GM21723 (cell line): ENCODE results near the gene RNF217.
A peak's percentile ranks its signal among the peaks of the same experiment; 100 is the strongest.

Experiments used
- ATAC-seq: cut with Tn5 transposase; IDR thresholded peaks from one replicate; pipeline ENCODE4 v1.9.1; 2021; ENCODE audit warnings: mild to moderate bottlenecking, moderate library complexity; ENCODE audit not compliant: unreplicated experiment

The RNF217 gene

DNA sequence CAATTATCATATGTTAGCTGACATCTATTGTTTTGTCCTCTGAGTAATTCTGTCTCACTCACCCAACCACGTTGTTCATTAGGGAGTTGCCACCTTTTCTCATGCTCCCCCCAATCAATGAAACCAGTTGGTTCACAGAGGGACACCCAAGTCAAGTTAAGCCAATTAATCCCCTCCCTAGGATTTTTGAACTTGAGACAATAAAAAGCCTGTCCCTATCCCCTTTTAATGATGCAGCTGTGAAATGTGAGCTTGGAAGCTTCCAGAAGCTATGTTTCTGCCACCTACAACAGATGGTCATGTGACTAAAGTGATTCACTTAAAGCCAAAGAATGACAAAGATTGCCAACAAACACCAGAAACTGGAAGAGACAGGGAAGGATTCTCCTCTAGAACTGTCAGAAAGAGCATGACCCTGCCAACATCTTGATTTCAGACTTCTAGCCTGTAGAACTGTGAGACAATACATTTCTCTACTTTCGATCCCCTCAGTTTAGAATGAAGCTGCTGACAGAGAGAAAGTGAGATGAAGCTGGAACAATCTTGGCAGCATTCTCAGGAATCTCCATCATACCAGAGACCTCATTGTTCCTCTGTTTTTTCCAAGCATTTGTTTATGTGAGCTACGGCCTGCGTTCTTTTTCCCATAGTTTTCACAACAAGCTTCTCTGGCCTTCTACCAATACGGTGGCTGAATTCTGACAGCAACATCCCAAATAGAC lies 133.5 kb downstream of the RNF217 start:
- no peak for ATAC-seq

DNA sequence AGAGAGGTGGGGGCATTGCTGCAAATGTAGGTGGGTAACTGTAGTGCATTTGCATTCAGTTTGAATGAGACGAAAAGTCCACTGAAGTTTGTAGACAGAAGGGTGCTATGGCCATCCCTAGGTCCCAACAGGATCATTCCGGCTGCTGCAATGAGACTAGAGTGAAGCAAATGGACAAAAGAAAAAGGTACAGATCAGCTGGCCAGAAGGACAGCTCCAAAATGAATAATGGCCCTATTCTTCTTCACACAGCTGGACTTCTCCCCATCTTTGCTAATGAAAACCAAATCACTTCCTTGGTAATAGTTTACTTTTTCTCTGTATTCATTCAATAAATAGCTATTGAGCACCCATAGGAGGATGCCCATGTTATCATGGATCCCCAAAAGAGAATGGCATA lies 134.9 kb downstream of the RNF217 start:
- ATAC-seq: no peak

DNA sequence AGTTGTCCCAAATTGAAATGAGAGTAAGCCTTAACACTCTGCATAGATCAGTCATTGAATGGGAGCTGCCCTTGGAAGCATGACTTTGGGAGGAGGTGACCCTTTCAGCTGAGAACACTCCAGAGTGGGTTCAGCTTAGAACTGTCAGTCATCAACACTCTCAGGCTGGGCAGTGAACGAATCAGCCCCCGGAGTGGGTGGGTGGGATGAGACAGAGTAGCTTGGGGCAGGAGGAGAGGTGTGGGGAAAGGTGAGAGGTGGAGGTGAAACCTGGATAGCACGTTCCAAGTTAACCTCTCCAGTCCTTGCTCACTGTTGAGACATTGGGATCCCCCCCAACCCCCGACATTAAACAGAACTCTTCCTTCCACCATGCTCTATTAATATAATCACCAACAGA lies 136.0 kb downstream of the RNF217 start:
- ATAC-seq: no peak

DNA sequence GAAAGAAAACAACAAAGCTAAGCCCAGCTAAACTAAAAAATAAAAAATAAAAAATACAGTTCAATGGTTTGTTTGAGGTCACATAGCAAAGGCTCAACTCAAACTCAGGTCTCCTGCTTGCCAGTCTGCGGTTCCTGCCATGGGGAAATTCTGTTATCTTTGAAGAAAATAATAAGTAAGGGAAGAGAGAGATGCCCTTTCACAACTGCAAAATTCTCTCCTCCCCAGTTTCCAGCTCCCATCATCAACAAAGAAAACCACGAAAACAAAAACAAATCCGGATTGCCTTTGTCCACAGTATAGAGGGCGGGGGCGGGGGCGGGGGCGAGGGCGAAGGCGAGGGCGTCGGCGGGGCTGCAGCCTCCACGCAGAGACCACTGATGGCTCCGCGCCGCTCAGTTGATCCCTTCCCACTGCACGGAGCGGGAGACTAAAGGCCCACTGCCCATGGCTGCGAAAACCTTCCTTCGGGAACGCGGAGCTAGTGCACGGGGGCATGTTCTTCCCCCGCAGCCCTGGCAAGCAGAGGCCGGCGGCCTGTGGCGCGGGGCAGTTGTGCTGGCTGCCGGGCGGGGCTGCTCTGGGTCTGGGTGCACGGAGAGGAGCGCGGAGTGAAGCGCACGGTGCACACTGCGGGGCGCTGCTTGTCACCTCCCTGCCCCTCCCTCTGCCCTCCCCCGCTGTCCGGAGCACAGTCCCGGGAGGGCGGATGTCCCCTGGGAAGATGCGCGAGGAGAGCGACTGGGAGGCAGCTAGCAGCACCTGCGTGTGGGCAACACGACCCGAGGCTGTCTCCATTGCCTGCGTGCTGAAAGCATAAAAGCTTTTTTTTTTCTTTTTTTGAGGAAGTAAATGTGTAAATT lies 137.2 kb downstream of the RNF217 start:
- no peak for ATAC-seq

DNA sequence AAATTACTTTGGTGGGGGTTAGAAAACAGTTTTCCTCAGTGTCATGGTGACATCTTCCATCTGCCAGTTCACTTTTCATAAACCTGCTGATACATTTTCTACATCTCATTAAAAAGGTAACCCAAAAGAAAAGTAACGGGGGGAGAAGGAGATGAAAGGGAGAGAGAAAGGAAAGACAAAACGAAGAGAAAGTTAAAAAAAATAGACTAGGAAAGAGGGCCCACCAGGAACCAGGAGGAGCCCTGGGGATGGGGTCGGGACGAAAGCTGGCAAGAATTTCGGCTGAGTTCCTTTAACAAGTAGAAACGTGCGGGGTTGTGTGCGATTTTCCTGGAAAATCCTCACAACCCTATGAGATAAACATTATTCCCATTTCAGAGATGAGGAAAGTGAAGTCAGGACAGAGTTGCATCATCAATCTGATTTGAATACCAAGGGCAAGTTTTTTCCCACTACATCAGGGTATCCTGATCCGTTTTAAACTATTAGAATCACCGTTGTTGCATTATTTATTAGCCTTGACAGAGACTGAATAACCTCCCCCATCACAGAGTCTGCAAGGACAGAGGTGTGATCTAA lies 137.9 kb downstream of the RNF217 start:
- ATAC-seq: no peak

DNA sequence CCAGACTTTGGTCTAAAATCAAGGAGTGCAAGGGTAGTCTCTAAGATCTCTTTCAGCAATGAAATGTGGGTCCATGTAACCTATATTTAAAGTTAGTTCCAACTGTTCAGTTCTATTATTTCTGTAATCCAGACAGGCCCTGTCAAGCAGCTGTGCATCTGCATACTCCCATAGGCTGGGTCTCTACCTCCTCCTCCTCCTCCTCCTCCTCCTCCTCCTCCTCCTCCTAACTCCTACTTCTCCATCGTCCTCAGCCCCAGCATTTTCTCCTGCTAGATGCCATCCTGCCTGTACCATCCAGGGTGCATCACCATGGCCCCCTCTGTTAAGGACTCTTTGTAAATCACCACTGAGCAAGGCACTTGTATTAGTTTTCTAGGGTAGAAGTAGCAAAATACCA lies 138.9 kb downstream of the RNF217 start:
- no peak for ATAC-seq

DNA sequence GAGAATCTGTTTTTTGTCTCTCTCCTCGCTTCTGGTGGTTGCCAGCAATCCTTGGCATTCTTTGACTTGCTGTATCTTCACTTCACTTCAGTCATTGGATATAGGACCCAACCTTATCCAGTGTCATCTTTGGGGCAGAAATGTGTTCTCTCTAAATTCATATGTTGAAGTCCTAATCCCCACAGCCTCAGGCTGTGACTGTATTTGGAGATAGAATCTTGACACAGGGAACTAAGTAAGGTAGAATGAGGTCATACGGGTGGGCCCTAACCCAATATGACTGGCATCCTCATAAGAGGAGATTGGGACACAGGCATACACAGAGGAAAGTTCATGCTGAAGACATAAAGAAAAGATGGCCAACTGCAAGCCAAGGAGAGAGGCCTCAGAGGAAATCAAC lies 139.4 kb downstream of the RNF217 start:
- no peak for ATAC-seq

DNA sequence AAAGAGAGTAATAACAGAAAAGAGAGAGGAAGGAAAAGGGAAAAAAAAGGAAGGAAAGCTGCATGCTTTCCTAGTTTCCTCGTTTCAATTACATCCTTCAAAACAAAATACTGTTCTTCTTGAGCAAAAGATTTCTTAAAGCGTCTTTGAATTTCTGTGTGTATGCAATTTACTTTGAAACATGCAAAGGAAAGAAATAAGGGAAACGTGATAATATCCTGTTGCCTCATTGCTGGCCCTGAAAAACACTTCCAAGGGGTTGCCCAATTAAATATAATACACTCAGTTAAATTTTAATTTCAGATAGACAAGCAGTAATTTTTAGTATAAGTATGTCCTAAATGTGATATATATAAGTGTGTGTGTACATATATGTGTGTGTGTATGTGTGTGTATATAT lies 140.2 kb downstream of the RNF217 start:
- no peak for ATAC-seq

DNA sequence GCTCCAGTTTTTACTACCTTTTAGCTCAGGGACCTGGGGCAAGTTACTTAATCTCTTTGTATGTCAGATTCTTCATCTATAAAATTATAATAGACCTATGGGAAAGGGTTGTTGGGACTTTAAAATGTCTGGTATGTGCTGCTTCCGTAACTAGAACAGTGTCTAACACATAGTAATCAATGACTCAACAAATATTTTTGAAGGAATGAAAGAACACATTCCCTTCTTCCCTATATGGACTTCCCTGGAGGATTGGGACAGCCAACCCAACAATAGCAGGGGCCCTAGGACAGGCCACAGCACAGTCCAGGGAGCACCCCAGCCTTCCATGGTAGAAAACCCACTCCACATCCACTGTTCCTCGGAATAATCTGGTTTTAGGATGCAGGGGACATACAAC lies 140.7 kb downstream of the RNF217 start:
- ATAC-seq: no peak

DNA sequence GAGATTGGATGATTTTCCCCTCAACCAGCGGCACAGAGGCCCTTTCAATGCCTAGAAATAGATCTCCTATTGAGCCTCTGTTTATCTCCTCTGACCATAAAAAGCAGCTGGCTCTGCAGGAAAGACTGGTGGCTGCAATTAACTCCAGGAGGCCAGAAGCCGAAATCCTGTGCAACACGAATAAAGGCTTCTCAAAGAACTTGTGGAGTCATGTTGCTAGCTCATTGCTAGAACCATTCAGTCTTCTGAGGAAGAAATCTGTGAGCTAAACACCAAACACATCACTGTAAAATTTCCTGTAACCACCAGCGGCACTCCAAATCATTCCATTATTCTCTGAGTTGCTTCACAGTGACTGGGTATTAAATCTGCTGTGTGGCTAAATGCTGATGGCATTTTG lies 142.2 kb downstream of the RNF217 start:
- no peak for ATAC-seq

DNA sequence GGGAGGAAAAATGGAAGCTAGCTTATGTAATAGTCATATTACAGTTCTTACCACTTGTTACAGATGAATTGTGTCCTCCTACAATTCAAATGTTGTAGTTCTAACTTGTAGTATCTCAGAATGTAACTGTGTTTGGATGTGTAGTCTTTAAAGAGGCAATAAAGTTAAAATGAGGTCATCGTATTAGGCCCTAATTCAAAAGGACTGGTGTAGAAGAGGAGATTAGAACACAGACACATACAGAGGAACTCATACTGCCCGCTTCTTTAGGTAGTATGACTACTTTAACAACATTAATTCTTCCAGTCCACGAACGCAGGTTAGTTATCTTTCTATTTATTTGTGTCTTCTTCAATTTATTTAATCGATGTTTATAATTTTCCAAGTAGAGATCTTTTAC lies 144.8 kb downstream of the RNF217 start:
- no peak for ATAC-seq

DNA sequence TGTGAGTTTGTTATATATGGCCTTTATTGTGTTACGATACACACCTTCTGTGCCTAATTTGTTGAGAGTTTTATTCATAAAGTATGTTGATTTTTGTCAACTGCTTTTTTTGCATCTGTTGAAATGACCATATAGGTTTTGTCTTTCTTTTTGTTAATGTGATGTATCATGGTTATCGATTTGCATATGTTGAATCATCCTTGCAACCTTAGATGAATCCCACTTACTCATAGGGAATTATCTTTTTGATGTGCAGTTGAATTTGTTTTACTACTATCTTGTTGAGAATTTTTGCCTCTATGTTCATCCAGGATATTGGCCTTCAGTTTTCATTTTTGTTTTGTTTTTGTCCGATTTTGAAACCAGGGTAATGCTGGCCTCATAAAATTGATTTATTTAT lies 145.7 kb downstream of the RNF217 start:
- no peak for ATAC-seq

DNA sequence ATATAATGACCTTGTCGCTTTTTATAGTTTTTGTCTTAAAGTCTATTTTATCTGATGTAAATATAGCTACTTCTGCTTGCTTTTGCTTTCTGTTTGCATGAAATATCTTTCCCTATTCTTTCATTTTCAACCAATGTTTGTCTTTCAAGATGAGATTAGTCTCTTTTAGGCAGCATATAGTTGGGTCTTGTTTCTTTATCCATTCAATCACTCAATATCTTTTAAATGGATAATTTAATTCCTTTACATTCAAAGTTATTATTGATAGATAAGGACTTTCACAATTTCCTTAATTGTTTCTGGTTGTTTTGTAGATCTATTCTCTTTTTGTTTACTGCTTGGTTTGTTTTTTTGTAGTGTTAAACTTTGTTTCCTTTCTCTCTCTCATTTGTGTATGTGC lies 147.8 kb downstream of the RNF217 start:
- no peak for ATAC-seq

DNA sequence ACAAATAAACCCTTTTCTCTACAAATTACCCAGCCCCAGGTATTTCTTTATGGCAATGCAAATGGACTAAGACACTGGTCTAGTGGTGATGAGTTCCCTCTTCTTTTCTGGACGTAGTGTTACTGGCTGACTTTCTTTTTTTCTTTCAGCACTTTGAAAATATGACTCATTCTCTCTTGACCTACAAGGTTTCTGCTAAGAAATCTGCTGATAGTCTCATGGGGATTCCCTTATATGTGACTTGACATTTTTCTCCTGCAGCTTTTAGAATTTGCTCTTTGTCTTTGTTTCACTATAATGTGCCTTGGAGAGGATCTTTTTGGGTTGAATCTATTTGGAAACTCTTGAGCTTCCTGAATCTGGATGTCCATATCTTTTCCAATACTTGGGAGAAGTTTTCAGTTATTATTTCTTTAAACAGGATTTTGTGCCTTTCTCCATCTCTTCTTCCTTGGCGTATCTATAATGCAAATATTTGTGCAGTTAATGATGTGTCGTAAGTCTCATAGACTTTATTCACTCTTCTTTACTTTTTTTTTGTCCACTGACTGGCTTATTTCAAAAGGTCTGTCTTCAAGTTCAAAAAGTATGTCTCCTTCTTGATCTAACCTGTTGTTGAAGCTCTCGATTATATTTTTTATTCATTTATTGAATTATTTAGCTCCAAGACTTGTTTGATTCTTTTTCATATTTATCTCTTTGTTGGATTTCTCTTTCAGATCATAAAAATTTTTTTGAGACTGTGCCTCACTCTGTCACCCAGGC lies 149.2 kb downstream of the RNF217 start:
- ATAC-seq: no peak

DNA sequence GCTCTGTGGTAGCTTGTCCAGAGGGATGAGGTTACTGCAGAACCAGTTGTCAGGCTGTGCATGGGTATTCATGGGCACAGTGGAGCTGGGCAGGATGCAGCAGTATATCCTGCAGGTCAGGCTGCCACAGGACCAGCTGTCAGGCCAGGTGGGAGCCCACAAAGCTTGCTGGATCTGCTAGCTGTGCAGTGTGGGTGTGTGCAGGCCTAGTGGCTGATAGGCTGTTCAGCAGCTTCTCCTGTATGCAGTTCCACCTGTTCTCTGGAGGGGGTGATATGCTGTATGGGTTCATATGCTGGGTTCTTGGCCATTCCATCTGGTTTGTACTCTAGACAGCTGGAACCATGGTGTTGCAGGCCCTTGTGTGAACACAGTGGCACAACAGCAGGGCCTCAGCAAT lies 150.7 kb downstream of the RNF217 start:
- ATAC-seq: no peak

DNA sequence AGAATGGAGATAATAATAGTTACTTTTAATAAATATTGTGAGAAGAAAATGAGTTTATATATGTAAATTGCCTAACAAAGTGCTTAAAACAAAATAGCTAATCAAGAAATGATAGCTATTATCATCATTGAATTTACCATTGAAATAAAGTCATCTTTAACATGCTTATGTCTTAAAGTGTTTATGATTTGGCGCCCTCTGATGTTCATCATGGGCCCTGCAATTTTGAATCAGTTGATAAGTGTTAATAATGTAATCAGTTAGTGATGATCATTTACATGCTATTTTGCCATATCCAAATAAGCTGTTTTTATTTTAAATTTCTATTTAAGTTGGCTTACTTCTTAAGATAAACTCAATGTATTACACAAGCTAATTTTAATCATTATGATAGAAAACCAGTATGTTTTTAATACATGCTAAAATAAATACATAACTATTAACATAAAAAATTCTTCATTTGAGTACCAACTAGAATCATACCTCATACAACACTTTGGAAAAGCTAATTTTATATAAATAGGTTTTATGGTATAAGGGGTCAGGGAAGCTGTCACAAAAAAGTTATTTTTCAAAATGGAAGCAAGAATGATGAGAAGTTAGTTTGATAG lies 152.1 kb downstream of the RNF217 start:
- ATAC-seq: peak; percentile 63

DNA sequence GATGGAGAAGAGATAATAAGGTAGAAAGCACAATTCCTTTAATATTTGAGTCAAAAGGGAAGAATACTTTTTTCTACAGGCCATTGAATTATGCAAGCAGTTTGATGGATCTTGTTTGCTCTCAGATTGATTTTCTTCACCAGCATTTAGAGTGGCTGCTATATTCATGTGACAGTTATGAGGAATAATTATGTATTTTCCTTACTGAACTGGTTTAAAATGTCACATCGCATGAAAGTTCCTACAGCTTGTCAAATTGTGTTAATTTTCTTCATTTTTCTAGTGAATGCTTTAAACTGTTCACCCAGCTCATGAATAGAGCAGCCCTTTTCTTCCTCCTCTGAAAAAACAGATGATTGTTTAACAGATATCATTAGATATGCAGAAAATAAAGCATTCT lies 153.9 kb downstream of the RNF217 start:
- ATAC-seq: no peak

DNA sequence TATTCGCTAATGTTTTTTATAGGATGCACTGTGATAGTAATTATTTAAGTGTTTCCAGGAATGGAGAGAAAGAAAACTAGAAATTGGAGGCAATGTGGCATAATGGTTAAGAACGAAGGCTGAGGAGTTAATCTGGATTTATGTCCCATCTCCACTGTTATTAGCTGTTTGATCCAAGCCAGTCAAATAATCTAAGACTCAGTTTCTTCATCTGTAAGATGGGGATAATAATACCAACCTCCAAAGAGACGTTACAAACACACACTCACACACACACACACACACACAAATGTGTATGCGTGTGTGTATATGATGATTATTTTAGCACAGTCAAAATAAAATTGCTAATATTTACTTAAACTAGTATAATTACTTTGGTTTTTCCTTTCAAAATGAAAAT lies 154.5 kb downstream of the RNF217 start:
- ATAC-seq: no peak

DNA sequence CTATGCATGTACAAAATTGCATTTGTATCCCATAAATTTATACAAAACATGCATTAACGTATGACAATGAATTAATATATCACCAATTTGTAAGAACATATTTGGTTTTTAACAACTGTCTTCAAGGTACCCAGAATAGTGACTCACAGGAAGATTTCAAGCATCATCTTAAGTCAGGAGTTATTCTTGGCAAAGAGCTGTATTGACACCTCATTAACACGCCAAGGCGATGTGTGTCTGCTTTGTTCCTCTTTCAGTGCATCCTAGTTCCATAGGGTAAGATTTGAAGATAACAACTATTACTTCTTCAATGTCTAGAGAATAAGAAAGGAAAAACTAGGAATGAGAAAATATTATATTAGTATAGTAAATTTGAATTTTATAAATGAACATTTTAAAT lies 155.6 kb downstream of the RNF217 start:
- ATAC-seq: no peak

DNA sequence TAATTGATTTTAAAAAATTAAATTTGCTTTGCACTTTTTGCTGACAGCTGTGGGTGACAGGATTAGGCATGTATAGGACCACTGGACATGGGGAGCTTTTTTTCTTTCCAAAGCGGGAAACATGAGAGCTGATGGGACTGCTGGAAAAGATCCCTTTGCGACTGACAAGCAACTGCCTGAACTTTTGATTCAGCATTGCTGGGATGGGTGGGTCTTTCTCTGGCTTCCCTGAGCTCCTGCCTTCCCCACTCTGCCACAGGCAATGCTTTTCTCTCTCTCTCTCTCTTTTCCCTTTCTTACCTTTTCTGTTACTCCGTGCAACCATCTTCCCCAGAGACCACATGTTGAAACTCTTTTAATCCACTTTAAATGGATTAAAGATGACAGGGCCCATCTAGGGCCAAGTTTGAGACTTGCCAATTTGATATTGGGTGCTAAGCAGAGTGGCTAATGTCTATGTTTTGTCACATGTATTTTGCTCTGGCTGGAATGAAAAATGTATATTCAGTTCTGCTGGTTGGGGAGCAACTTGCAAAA lies 157.9 kb downstream of the RNF217 start:
- ATAC-seq: no peak

DNA sequence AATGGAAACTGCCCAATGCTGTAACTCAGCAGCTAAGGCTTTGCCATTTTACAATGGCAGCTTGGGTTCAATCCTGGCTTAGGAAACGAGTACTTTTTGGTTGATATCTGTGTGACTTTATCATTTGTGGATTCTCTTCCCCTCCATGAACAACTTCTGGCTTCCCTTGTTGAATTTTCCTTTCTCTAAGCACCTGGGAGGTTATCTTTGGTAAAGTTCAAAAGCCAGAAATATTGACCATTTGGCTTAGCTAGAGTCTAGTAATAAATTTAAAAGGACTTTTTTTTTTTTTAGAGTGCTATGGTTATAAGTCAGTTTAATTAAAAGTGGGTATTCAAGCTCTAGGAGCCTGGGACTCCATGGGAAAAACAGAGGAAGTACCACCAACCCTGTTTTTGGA lies 159.7 kb downstream of the RNF217 start:
- ATAC-seq: no peak
